GM12864 (cell line): ENCODE results near the gene KLRC1.
"Not testable (repeated sequence)": the region's sequence is repeated elsewhere in the genome, so short reads cannot be mapped to it uniquely, and the experiment has no call there.

Experiments
- DNase-seq: peaks from one replicate; pipeline ENCODE4 v3.0.0-alpha.2; 2011; ENCODE audit warnings: low read depth
- H3K4me3 ChIP-seq: 2 replicates; pipeline ENCODE4 v1.5.1; 2011; ENCODE audit warnings: mild to moderate bottlenecking, low read depth, low read length, control low read depth
- CTCF ChIP-seq: IDR thresholded peaks from 2 replicates; pipeline ENCODE4 v1.5.1; 2011; ENCODE audit warnings: low read depth, mild to moderate bottlenecking, moderate library complexity, low read length, control low read depth, inconsistent platforms; ENCODE audit errors: missing control alignments

The KLRC1 gene

GRCh38 chr12:10425938-10426337 lies 27.2 kb downstream of the KLRC1 start:
- DNase-seq, H3K4me3 ChIP-seq: not testable (repeated sequence)

GRCh38 chr12:10424260-10424899 lies 28.8 kb downstream of the KLRC1 start:
- DNase-seq, H3K4me3 ChIP-seq: not testable (repeated sequence)

- not testable (repeated sequence) for DNase-seq, H3K4me3 ChIP-seq
Observed at GRCh38 chr12:10422159-10422558, 31.0 kb downstream of the KLRC1 start.

- H3K4me3 ChIP-seq: not testable (repeated sequence)
Observed at GRCh38 chr12:10420334-10420733, 32.8 kb downstream of the KLRC1 start, which contains the start of gene KLRC3. KLRC3 (minus strand) TSS chr12:10420595; CDS start chr12:10420550, 45 bp downstream.

GRCh38 chr12:10409392-10409791 lies 43.8 kb downstream of the KLRC1 start, which contains the start of gene KLRC4:
KLRC4 (minus strand) TSS chr12:10409757; CDS start chr12:10409575, 182 bp downstream.
- DNase-seq: no peak
- TF ChIP-seq CTCF: no peak
- no peak within 1 kb of the TSS for H3K4me3 ChIP-seq

More at GRCh38 chr12:10420334-10420733, 32.8 kb downstream of the KLRC1 start, which contains the start of gene KLRC3:
- DNase-seq: not testable (repeated sequence)

GRCh38 chr12:10408842-10409241 lies 44.3 kb downstream of the KLRC1 start:
- no peak overlapping the region for H3K4me3 ChIP-seq
- no peak for DNase-seq
- TF ChIP-seq CTCF: no peak

GRCh38 chr12:10406725-10407124 lies 46.5 kb downstream of the KLRC1 start:
- H3K4me3 ChIP-seq: no peak overlapping the region
- TF ChIP-seq CTCF: no peak
- DNase-seq: no peak

GRCh38 chr12:10405294-10405693 lies 47.9 kb downstream of the KLRC1 start:
- no peak for DNase-seq
- TF ChIP-seq CTCF: no peak
- H3K4me3 ChIP-seq: no peak overlapping the region

- no peak for TF ChIP-seq CTCF
Observed at GRCh38 chr12:10404798-10405197, 48.4 kb downstream of the KLRC1 start.

More at GRCh38 chr12:10404798-10405197, 48.4 kb downstream of the KLRC1 start:
- H3K4me3 ChIP-seq: no peak overlapping the region
- no peak for DNase-seq
